HepG2 (cell line): ENCODE results near the gene CRADD. TPM values are rescaled to one million over a fixed set of nuclear protein-coding genes. Genes with fewer than 3 reads are reported as not detected.
A peak's percentile ranks its signal among the peaks of the same experiment; 100 is the strongest.

Experiments
- ATAC-seq: fragments of 200-7000 bp; cut with Tn5 transposase; 3 replicates; pipeline ENCODE4 v1.9.1; 2020; ENCODE audit warnings: mild to moderate bottlenecking, moderate library complexity
- BruUV-seq: library from RNA; stranded (reverse); fragments of 400-500 nt; replicated peaks from 2 replicates; lab custom pipeline; 2021; lab: Mats Ljungman, UMichigan
- CTCF ChIA-PET: fragments of 300-600 bp; formaldehyde crosslinking; extraction: SDS; loops from one replicate; lab custom pipeline; 2021; ENCODE audit warnings: low total read pairs, inconsistent platforms, low intra/inter-chr PET ratio; lab: Yijun Ruan, JAX
- POLR2A ChIA-PET: fragments of 350-600 bp; sonication (Branson Sonifier 250); formaldehyde crosslinking; loops from one replicate; lab custom pipeline; 2020; ENCODE audit warnings: antibody characterized with exemption, inconsistent platforms; lab: Yijun Ruan, JAX
- DNase-seq: peaks from one replicate; pipeline ENCODE4 v3.0.0-alpha.2; 2015; ENCODE audit warnings: low spot score
- FAIRE-seq: peaks from 3 replicates; lab custom pipeline; 2011; peaks lifted over from hg19 to GRCh38; lab: Jason Lieb, UNC
- H2AFZ ChIP-seq: one replicate; pipeline ENCODE4 v1.6.1; 2011; ENCODE audit warnings: low read length, inconsistent platforms
- H3K27ac ChIP-seq: fragments of 300-600 bp; 3 replicates; pipeline ENCODE4 v1.8.0; 2011; ENCODE audit warnings: mixed run types, mild to moderate bottlenecking, mixed read lengths, low read length, inconsistent platforms; ENCODE audit not compliant: insufficient read depth; ENCODE audit errors: extremely low read length
- H3K27me3 ChIP-seq, 2 experiments: fragments of 200-600 bp in 1 of 2; 2 replicates in 1 of 2; 3 replicates in 1 of 2; pipeline versions ENCODE4 v1.6.0 to v1.8.0; 2011; ENCODE audit warnings: low read length in 2 of 2, mild to moderate bottlenecking in 2 of 2, moderate library complexity in 2 of 2, inconsistent platforms in 1 of 2; ENCODE audit not compliant: insufficient read depth in 2 of 2, control insufficient read depth in 1 of 2
- H3K36me3 ChIP-seq, 2 experiments: fragments of 200-600 bp in 1 of 2; replicated peaks in 1 of 2; 2 replicates in 1 of 2; 3 replicates in 1 of 2; pipeline versions ENCODE4 v1.5.1 to v1.8.0; 2011; ENCODE audit warnings: low read length in 2 of 2, inconsistent platforms in 1 of 2; ENCODE audit not compliant: insufficient read depth in 2 of 2, control insufficient read depth in 1 of 2
- H3K4me1 ChIP-seq: 2 replicates; pipeline ENCODE4 v1.5.1; 2012; ENCODE audit warnings: low read length, inconsistent platforms; ENCODE audit not compliant: insufficient read depth
- H3K4me2 ChIP-seq: 2 replicates; pipeline ENCODE4 v1.6.0; 2011; ENCODE audit warnings: low read depth, low read length, inconsistent platforms
- H3K4me3 ChIP-seq, 3 experiments: fragments of 200-600 bp in 1 of 3; sonication (generic), shearing (Covaris generic) in 1 of 3; replicated peaks in 1 of 3; 2 replicates each; pipeline ENCODE4 v1.5.1; 2011 to 2016; ENCODE audit warnings: low read length in 3 of 3, inconsistent platforms in 2 of 3, low read depth in 2 of 3, mild to moderate bottlenecking in 2 of 3, control low read depth in 1 of 3, mixed read lengths in 1 of 3; ENCODE audit not compliant: insufficient read depth in 1 of 3
- H3K79me2 ChIP-seq: one replicate; pipeline ENCODE4 v1.6.1; 2011; ENCODE audit warnings: low read length, inconsistent platforms; ENCODE audit not compliant: insufficient read depth
- H3K9ac ChIP-seq: 2 replicates; pipeline ENCODE4 v1.6.0; 2011; ENCODE audit warnings: mild to moderate bottlenecking, low read depth, low read length, inconsistent platforms; ENCODE audit not compliant: insufficient read depth
- H3K9me3 ChIP-seq: 2 replicates; pipeline ENCODE4 v1.5.1; 2012; ENCODE audit warnings: mild to moderate bottlenecking, low read length
- H4K20me1 ChIP-seq: 2 replicates; pipeline ENCODE4 v1.6.0; 2011; ENCODE audit warnings: inconsistent platforms, mild to moderate bottlenecking, low read length, moderate library complexity; ENCODE audit not compliant: insufficient read depth
- CEBPG ChIP-seq: IDR thresholded peaks from 2 replicates; pipeline ENCODE4 v1.6.1; 2016
- DMAP1 ChIP-seq: IDR thresholded peaks from 2 replicates; pipeline ENCODE4 v1.6.1; 2016
- GZF1 ChIP-seq: sonication (generic); formaldehyde crosslinking; IDR thresholded peaks from 2 replicates; pipeline ENCODE4 v1.5.1; 2020; ENCODE audit warnings: mild to moderate bottlenecking, missing genetic modification reagents
- KMT2A ChIP-seq: sonication (generic); formaldehyde crosslinking; IDR thresholded peaks from 2 replicates; pipeline ENCODE4 v1.4.0; 2020; ENCODE audit warnings: missing genetic modification reagents
- MAZ ChIP-seq, 2 experiments: sonication (generic) in 1 of 2; formaldehyde crosslinking in 1 of 2; IDR thresholded peaks; 2 replicates each; pipeline versions ENCODE4 v1.5.0 to v1.6.1; 2012 to 2020; ENCODE audit warnings: low read depth in 2 of 2, mild to moderate bottlenecking in 2 of 2, borderline replicate concordance in 1 of 2, improper control_type of control experiment in 1 of 2, low read length in 1 of 2, missing genetic modification reagents in 1 of 2, moderate library complexity in 1 of 2
- RFXANK ChIP-seq: IDR thresholded peaks from 2 replicates; pipeline ENCODE4 v1.6.1; 2016
- SIN3A ChIP-seq: IDR thresholded peaks from 2 replicates; pipeline ENCODE4 v1.6.1; 2011; ENCODE audit warnings: low read depth, mild to moderate bottlenecking, control low read depth, low read length, borderline replicate concordance
- SIN3B ChIP-seq: fragments of 150-350 bp; IDR thresholded peaks from 2 replicates; pipeline ENCODE4 v1.6.1; 2014; ENCODE audit warnings: low read length
- STAG1 ChIP-seq: sonication (generic); formaldehyde crosslinking; IDR thresholded peaks from 2 replicates; pipeline ENCODE4 v1.4.0; 2020; ENCODE audit warnings: missing genetic modification reagents
- TAF15 ChIP-seq: fragments of 200-400 bp; formaldehyde crosslinking; IDR thresholded peaks from one replicate; pipeline ENCODE4 v1.6.1; 2018; ENCODE audit warnings: mild to moderate bottlenecking, low read depth, low read length; ENCODE audit not compliant: poor library complexity, severe bottlenecking
- ZNF777 ChIP-seq: sonication (generic); formaldehyde crosslinking; IDR thresholded peaks from 2 replicates; pipeline ENCODE4 v1.4.0; 2020; ENCODE audit warnings: missing genetic modification reagents
- ZSCAN21 ChIP-seq: sonication (generic); formaldehyde crosslinking; IDR thresholded peaks from 2 replicates; pipeline ENCODE4 v1.8.0; 2022; ENCODE audit warnings: mild to moderate bottlenecking, missing genetic modification reagents, moderate library complexity, borderline replicate concordance
- WGBS: methylation state at CpG from one replicate; pipeline ENCODE4 v1.1.6; 2017; ENCODE audit warnings: low lambda C conversion rate; 5-methylcytosine and 5-hydroxymethylcytosine counted together
- in situ Hi-C: cut with HindIII; loops from 2 replicates; pipeline ENCODE4 v1.10.0; 2017; ENCODE audit warnings: low pct_unique_long_range_greater_than_20kb; ENCODE audit not compliant: extremely low pct_ligation_motif_present
- intact Hi-C: fragments of 100-400 bp; cut with micrococcal nuclease; formaldehyde crosslinking; loops from one replicate; pipeline ENCODE4 v1.10.0; 2022; ENCODE audit not compliant: unreplicated experiment
- polyA plus RNA-seq, 8 experiments: library from polyadenylated mRNA; depleted of rRNA in 3 of 8; stranded (reverse) in 7 of 8; unstranded in 1 of 8; fragments of >200 nt; fragmentation: Illumina TruSeq in 4 of 8; extraction: Trizol in 4 of 8; gene quantifications; 2 replicates each; pipeline versions ENCODE4 v1.2.1 to v1.2.3, GENCODE V29; 2011 to 2016; ENCODE audit warnings: low read depth in 4 of 8, missing spikeins in 1 of 8, mixed read lengths in 1 of 8; ENCODE audit not compliant: insufficient read depth in 1 of 8
- total RNA-seq, 5 experiments: library from RNA; depleted of rRNA; stranded (reverse); fragments of >200 nt; fragmentation: Illumina TruSeq; extraction: Trizol; gene quantifications; 2 replicates each; pipeline ENCODE4 v1.2.3, GENCODE V29; 2016; ENCODE audit warnings: low read depth in 1 of 5
- TF ChIP-seq, protein P1 (sequence below): sonication (generic); formaldehyde crosslinking; IDR thresholded peaks from 2 replicates; pipeline ENCODE4 v1.5.0; 2020; ENCODE audit warnings: mild to moderate bottlenecking, missing genetic modification reagents, moderate library complexity

CRADD gene
- total and polyA plus RNA-seq, 2 of the 13 experiments (the other 11 are each of a cell fraction or from before 2014, with no cell fraction given) = 12.4 to 18.8 TPM

DNA sequence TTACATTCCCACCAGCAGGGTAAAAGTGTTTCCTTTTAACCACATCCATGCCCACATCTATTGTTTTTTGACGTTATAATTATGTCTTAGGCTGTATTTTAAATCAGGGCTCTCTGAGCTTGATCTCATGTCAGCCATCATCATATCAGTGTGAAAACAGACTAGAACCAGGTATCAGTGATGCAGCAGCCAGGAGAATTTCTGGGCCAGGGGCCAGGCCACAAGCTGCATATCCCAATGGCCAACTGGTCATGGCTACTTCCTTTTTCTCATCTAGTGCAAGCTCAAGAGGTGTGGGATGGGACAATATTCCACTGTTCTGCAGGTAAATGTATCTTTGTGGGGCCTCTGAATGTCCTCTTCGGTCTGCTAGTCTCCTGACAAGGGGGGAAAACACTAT lies 125.1 kb downstream of the CRADD start:
- H3K9ac ChIP-seq = no peak overlapping the region
- ATAC-seq (no peak), DNase-seq (no peak), FAIRE-seq (no peak)
- no peaks in the 10 kb centered on the region for H3K36me3 ChIP-seq
- H3K4me2 ChIP-seq = no peak overlapping the region
- H3K27ac ChIP-seq = no peak overlapping the region
- BruUV-seq = no TSS peak
- H3K27me3 ChIP-seq = no peaks in the 10 kb centered on the region
- 95% methylated on average over 2 of the region's 2 CpGs for WGBS
- H3K4me1 ChIP-seq = no peaks in the 10 kb centered on the region
- no peaks in the 10 kb centered on the region for H3K79me2 ChIP-seq
- intact Hi-C loops = no loop called here
- H3K9me3 ChIP-seq = no peaks in the 10 kb centered on the region
- POLR2A ChIA-PET = no interaction called here
- in situ Hi-C loops = no loop called here
- CTCF ChIA-PET = no interaction called here
- H4K20me1 ChIP-seq = no peaks in the 10 kb centered on the region
- H3K4me3 ChIP-seq = no peak overlapping the region
- H2AFZ ChIP-seq = no peak overlapping the region
- TF ChIP-seq SIN3A = no peak
- no peak for TF ChIP-seq CEBPG (CRISPR knock-in tag)
- no peak for TF ChIP-seq ZSCAN21 (CRISPR knock-in tag)
- no peak for TF ChIP-seq ZNF777
- no peak for TF ChIP-seq KMT2A (CRISPR knock-in tag)
- no peak for TF ChIP-seq DMAP1 (CRISPR knock-in tag)
- no peak for TF ChIP-seq SIN3B
- TF ChIP-seq GZF1 = no peak
- TF ChIP-seq TAF15 = no peak
- TF ChIP-seq, all 625 proteins: peak for 0

DNA sequence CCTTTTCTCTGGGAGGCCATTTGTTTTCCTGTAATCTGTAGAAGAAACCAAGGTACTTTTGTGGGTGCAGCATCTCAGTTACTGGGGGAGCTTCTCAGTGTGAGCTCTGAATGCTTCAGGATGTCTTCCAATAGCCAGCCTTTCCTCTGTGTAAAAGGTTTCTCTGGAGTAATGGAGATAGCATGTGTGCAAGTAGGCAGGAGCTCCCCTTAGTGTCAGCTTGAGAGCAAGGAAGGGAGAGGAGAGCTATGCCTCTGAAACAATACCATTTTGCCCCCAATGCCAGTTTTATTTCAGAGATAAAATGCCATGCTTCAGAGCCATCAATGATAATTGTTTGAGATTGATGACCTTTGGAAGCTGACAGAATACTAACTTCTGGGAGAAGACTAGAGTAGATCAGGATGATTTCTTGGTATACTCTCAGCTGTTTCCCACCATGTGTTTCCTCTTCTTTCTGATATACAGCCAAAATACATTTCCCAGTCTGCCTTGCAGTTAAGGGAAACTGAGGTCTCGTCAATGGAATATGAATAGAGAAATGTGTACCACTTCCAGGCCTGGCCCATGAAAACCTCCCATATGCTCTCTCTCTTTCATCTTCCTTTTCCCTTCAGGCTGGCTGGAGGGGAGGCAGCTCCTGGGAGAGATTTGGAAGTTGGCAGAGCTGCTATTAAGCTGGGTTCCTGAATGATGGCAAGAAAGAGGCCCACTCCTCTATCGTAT lies 125.7 kb downstream of the CRADD start:
- H3K27me3 ChIP-seq = no peaks in the 10 kb centered on the region
- no peaks in the 10 kb centered on the region for H3K79me2 ChIP-seq
- TF ChIP-seq, protein P1, sequence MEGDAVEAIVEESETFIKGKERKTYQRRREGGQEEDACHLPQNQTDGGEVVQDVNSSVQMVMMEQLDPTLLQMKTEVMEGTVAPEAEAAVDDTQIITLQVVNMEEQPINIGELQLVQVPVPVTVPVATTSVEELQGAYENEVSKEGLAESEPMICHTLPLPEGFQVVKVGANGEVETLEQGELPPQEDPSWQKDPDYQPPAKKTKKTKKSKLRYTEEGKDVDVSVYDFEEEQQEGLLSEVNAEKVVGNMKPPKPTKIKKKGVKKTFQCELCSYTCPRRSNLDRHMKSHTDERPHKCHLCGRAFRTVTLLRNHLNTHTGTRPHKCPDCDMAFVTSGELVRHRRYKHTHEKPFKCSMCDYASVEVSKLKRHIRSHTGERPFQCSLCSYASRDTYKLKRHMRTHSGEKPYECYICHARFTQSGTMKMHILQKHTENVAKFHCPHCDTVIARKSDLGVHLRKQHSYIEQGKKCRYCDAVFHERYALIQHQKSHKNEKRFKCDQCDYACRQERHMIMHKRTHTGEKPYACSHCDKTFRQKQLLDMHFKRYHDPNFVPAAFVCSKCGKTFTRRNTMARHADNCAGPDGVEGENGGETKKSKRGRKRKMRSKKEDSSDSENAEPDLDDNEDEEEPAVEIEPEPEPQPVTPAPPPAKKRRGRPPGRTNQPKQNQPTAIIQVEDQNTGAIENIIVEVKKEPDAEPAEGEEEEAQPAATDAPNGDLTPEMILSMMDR (CRISPR knock-in tag) = peak; percentile 35
- no peak for TF ChIP-seq RFXANK (CRISPR knock-in tag)
- TF ChIP-seq STAG1 (CRISPR knock-in tag) = peak; percentile 59
- no peak for TF ChIP-seq MAZ (IDR thresholded peaks at IDR 0.05; ENCODE audit: borderline replicate concordance, low read depth, low read length)
- no peak for TF ChIP-seq MAZ (CRISPR knock-in tag; IDR thresholded peaks at IDR 0.05; ENCODE audit: low read depth)
- H3K27ac ChIP-seq = no peak overlapping the region
- H3K9me3 ChIP-seq = no peaks in the 10 kb centered on the region
- no peak overlapping the region for H3K9ac ChIP-seq
- H3K4me3 ChIP-seq = no peak overlapping the region
- ChIA-PET POLR2A (no interaction called here), CTCF (no interaction called here)
- WGBS = 85% methylated on average over 2 of the region's 2 CpGs
- no peak overlapping the region for H3K4me2 ChIP-seq
- BruUV-seq = no TSS peak
- H3K36me3 ChIP-seq = no peaks in the 10 kb centered on the region
- no peak for FAIRE-seq
- no peaks in the 10 kb centered on the region for H3K4me1 ChIP-seq
- intact Hi-C loops = no loop called here
- no peak for DNase-seq
- in situ Hi-C loops = no loop called here
- peak; percentile 54; the same call in 2 of the 3 replicates for ATAC-seq
- H2AFZ ChIP-seq = no peak overlapping the region
- no peaks in the 10 kb centered on the region for H4K20me1 ChIP-seq
